Trophoblast cell (in vitro differentiated cells and primary cell): ENCODE measurements around the gene TEX2.
"Not testable (repeated sequence)": the region's sequence is repeated elsewhere in the genome, so short reads cannot be mapped to it uniquely, and the experiment has no call there.

Experiments
- DNase-seq, 2 donors: peaks; one replicate each; pipeline ENCODE4 v3.0.0-alpha.2; 2016
- H2AFZ ChIP-seq: 2 replicates; pipeline ENCODE4 v1.6.1; 2013; ENCODE audit warnings: low read length, moderate library complexity, mild to moderate bottlenecking; ENCODE audit not compliant: insufficient read depth, poor library complexity
- H2AK5ac ChIP-seq: 2 replicates; pipeline ENCODE4 v1.6.1; 2013; ENCODE audit warnings: mild to moderate bottlenecking, low read length
- H2BK120ac ChIP-seq: 2 replicates; pipeline ENCODE4 v1.6.1; 2013; ENCODE audit warnings: low read length, mild to moderate bottlenecking, moderate library complexity; ENCODE audit not compliant: insufficient read depth, poor library complexity
- H2BK12ac ChIP-seq: 2 replicates; pipeline ENCODE4 v1.6.1; 2013; ENCODE audit warnings: mild to moderate bottlenecking, low read length, moderate library complexity
- H2BK5ac ChIP-seq: 2 replicates; pipeline ENCODE4 v1.6.1; 2013; ENCODE audit warnings: low read length, low read depth, moderate library complexity, mild to moderate bottlenecking; ENCODE audit not compliant: poor library complexity
- H3K14ac ChIP-seq: 2 replicates; pipeline ENCODE4 v1.6.1; 2013; ENCODE audit warnings: mild to moderate bottlenecking, low read length
- H3K18ac ChIP-seq: 2 replicates; pipeline ENCODE4 v1.6.1; 2013; ENCODE audit warnings: mild to moderate bottlenecking, low read length
- H3K23ac ChIP-seq: 2 replicates; pipeline ENCODE4 v1.6.1; 2013; ENCODE audit warnings: low read length
- H3K27ac ChIP-seq: 2 replicates; pipeline ENCODE4 v1.5.1; 2013; ENCODE audit warnings: low read depth, mild to moderate bottlenecking, inconsistent platforms, low read length, moderate library complexity
- H3K27me3 ChIP-seq: 2 replicates; pipeline ENCODE4 v1.6.1; 2013; ENCODE audit warnings: inconsistent platforms, mild to moderate bottlenecking, low read length, moderate library complexity; ENCODE audit not compliant: insufficient read depth
- H3K36me3 ChIP-seq, 2 experiments: 1 replicate in 1 of 2; 2 replicates in 1 of 2; pipeline ENCODE4 v1.6.1; 2013; ENCODE audit warnings: low read length in 2 of 2, mild to moderate bottlenecking in 2 of 2, moderate library complexity in 1 of 2; ENCODE audit not compliant: insufficient read depth in 2 of 2, control insufficient read depth in 1 of 2
- H3K4ac ChIP-seq: 2 replicates; pipeline ENCODE4 v1.6.1; 2013; ENCODE audit warnings: low read depth, mild to moderate bottlenecking, low read length, moderate library complexity
- H3K4me1 ChIP-seq, 2 experiments: 1 replicate in 1 of 2; 2 replicates in 1 of 2; pipeline ENCODE4 v1.6.1; 2013; ENCODE audit warnings: low read length in 2 of 2, mild to moderate bottlenecking in 2 of 2, moderate library complexity in 1 of 2; ENCODE audit not compliant: insufficient read depth in 2 of 2, control insufficient read depth in 1 of 2
- H3K4me2 ChIP-seq: 2 replicates; pipeline ENCODE4 v1.6.1; 2013; ENCODE audit warnings: inconsistent platforms, mild to moderate bottlenecking, low read length, moderate library complexity
- H3K4me3 ChIP-seq: 2 replicates; pipeline ENCODE4 v1.5.1; 2013; ENCODE audit warnings: mild to moderate bottlenecking, low read depth, low read length, inconsistent platforms
- H3K79me1 ChIP-seq: one replicate; pipeline ENCODE4 v1.6.1; 2013; ENCODE audit warnings: low read length
- H3K79me2 ChIP-seq: 2 replicates; pipeline ENCODE4 v1.6.1; 2013; ENCODE audit warnings: low read length, mild to moderate bottlenecking; ENCODE audit not compliant: control insufficient read depth, insufficient read depth, poor library complexity
- H3K9ac ChIP-seq: 2 replicates; pipeline ENCODE4 v1.6.1; 2013; ENCODE audit warnings: mild to moderate bottlenecking, low read length
- H3K9me3 ChIP-seq: 2 replicates; pipeline ENCODE4 v1.6.1; 2013; ENCODE audit warnings: low read depth, mild to moderate bottlenecking, control low read depth, inconsistent platforms, low read length; ENCODE audit not compliant: insufficient read depth
- H4K12ac ChIP-seq: 2 replicates; pipeline ENCODE4 v1.6.1; 2013; ENCODE audit warnings: low read depth, mild to moderate bottlenecking, low read length, moderate library complexity
- H4K8ac ChIP-seq: 2 replicates; pipeline ENCODE4 v1.6.1; 2013; ENCODE audit warnings: low read depth, mild to moderate bottlenecking, low read length, moderate library complexity
- H4K91ac ChIP-seq: one replicate; pipeline ENCODE4 v1.6.1; 2013; ENCODE audit warnings: low read depth, mild to moderate bottlenecking, low read length, moderate library complexity
- WGBS: extraction: QIAGEN DNeasy Blood & Tissue Kit; methylation state at CpG from one replicate; pipeline ENCODE4 v1.1.7; 2013; ENCODE audit warnings: missing lambda C conversion rate; ENCODE audit not compliant: insufficient read length, insufficient coverage; ENCODE audit errors: extremely low coverage; 5-methylcytosine and 5-hydroxymethylcytosine counted together

The TEX2 gene

DNA sequence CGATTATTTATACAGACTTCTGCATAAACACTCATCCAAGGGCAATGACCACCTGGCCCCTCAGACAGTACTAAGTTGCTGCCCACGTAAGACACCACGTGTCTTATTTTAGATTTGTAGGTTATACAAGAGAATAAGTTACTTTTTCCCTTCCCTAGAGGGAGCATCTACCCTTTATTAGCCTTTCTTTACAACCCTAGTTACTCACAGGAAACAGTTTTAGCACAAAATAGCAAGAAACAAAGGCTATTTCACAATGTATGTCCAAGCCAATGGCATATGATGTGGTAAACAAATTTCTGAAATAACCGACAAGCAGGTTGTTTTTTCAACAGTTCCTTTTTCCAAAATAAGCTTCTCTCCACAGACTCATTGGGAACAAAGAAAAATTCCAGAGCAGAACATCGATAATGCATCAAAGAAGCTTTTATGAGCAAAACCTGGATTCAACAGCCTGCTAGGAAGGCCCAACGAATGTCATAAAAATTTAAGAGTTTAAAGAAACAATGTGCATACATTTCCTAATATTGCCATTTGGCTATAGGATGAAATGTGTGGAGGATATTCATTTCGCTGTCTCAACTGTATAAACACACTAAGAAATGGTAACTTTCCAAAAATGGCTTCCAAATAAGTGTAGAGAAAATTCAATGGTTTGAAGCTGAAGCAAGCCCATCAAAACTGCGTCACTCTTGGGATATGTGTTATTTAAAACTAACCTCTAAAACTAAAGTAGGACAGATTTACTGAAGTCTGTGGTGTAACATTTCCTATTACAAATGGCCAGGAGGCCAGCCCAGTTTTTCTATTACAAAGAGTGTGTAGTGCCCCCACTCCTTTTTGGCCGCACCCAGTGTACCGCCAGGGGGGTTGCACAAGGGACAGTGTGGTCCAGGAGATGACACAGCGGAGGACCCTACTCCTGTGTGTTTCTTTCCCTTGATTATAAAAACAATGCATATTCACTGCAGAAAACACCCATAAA is 82.7 kb downstream of the TEX2 start:
- no peak overlapping the region for H3K27ac ChIP-seq
- no peaks in the 10 kb centered on the region for H3K79me2 ChIP-seq
- no peak overlapping the region for H2AK5ac ChIP-seq
- H3K27me3 ChIP-seq, result no peaks in the 10 kb centered on the region
- DNase-seq, result no peak
- no peak overlapping the region for H3K9ac ChIP-seq
- H2BK5ac ChIP-seq, result no peak overlapping the region
- peaks cover 5% of the 10 kb centered on the region for H3K9me3 ChIP-seq
- H4K12ac ChIP-seq, result no peak overlapping the region
- no peak overlapping the region for H4K8ac ChIP-seq
- peaks cover 24 to 34% of the 10 kb centered on the region in 2 experiments for H3K36me3 ChIP-seq
- no peak overlapping the region for H2BK120ac ChIP-seq
- no peak overlapping the region for H4K91ac ChIP-seq
- no peak overlapping the region for H3K4me2 ChIP-seq
- no peak overlapping the region for H3K18ac ChIP-seq
- no peak overlapping the region for H3K4ac ChIP-seq
- H3K14ac ChIP-seq, result no peak overlapping the region
- H2BK12ac ChIP-seq, result no peak overlapping the region
- no peak overlapping the region for H3K23ac ChIP-seq
- no peak overlapping the region for H3K4me3 ChIP-seq
- H3K79me1 ChIP-seq, result no peaks in the 10 kb centered on the region
- H2AFZ ChIP-seq, result no peak overlapping the region
- no peaks in the 10 kb centered on the region for H3K4me1 ChIP-seq
- no CpG with 5 or more reads among the region's 11 CpGs for WGBS

DNA sequence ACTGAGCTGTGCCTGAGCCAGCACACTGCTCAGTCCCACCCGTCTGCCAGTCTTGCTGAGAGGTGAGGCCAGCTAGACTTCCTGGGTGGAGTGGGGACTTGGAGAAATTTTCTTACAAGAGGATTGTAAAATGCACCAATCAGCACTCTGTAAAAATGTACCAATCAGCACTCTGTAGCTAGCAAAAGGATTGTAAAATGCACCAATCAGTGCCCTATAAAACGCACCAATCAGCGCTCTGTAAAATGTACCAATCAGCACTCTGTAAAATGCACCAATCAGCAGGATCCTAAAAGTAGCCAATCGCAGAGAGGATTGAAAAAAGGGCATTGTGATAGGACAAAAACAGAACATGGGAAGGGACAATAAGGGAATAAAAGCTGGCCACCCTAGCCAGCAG is 84.0 kb downstream of the TEX2 start:
- no CpG with 5 or more reads among the region's 4 CpGs for WGBS
- not testable (repeated sequence) for H4K91ac ChIP-seq, H2BK5ac ChIP-seq, H3K79me1 ChIP-seq, H4K8ac ChIP-seq, H2BK120ac ChIP-seq, H3K9me3 ChIP-seq, H3K79me2 ChIP-seq, H3K4me3 ChIP-seq, H2AK5ac ChIP-seq, DNase-seq, H2BK12ac ChIP-seq, H2AFZ ChIP-seq, H3K4me1 ChIP-seq, H3K4me2 ChIP-seq, H3K27me3 ChIP-seq, H3K4ac ChIP-seq, H4K12ac ChIP-seq, H3K23ac ChIP-seq, H3K27ac ChIP-seq, H3K18ac ChIP-seq, H3K9ac ChIP-seq, H3K14ac ChIP-seq
- H3K36me3 ChIP-seq, result peaks cover 25 to 45% of the 10 kb centered on the region in 2 experiments

DNA sequence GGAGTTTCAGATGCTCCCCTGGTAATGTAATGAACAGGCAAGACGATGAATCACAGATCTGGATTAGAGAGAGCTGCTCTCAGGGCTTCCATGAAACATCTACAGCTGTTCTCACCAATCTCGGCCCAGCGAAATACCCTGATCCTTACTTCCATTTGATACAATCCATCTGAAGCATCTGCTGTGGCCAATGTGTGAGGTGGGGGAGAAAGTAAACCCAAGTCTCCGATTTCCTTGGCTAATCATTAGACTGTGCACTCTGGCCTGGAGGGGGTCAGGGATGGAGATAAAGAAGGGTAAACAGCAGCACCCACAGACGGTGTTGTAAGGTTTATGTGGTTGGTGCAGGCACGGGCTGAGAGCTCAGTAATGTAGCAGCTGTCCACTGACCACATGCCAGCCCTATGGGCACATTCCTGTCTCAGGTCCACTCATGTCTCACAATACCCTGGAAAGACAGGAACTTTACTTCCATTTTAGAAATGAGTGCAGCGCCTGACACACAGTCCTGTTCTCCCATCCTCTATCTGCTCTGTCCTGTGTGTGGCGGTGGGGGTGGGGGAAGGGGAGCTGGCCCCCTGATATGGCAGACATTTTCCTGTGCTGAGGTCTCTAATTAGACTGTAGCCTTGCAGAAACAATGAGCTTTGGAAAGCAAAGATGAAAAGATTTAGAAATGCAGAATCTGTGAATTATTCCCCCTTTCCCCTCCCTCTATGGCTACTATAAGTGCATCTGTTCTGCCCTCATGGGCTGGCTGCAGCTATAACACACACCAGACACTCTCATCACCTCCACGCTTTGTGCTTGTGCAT is 84.8 kb downstream of the TEX2 start:
- no peak overlapping the region for H2AFZ ChIP-seq
- WGBS, result no CpG with 5 or more reads among the region's 9 CpGs
- H4K12ac ChIP-seq, result no peak overlapping the region
- no peaks in the 10 kb centered on the region for H3K27me3 ChIP-seq
- no peak overlapping the region for H4K8ac ChIP-seq
- no peak for DNase-seq
- no peaks in the 10 kb centered on the region for H3K4me1 ChIP-seq
- H3K79me2 ChIP-seq, result no peaks in the 10 kb centered on the region
- H3K14ac ChIP-seq, result no peak overlapping the region
- no peak overlapping the region for H2BK5ac ChIP-seq
- H2AK5ac ChIP-seq, result no peak overlapping the region
- H2BK120ac ChIP-seq, result no peak overlapping the region
- peak overlapping the region; percentile 25 for H3K9ac ChIP-seq
- H3K36me3 ChIP-seq, result peaks cover 29 to 49% of the 10 kb centered on the region in 2 experiments
- peaks cover 5% of the 10 kb centered on the region for H3K9me3 ChIP-seq
- no peak overlapping the region for H3K4me2 ChIP-seq
- no peaks in the 10 kb centered on the region for H3K79me1 ChIP-seq
- no peak overlapping the region for H3K4ac ChIP-seq
- no peak overlapping the region for H2BK12ac ChIP-seq
- no peak overlapping the region for H3K23ac ChIP-seq
- H3K4me3 ChIP-seq, result no peak overlapping the region
- no peak overlapping the region for H3K27ac ChIP-seq
- H3K18ac ChIP-seq, result no peak overlapping the region
- H4K91ac ChIP-seq, result no peak overlapping the region

GRCh38 chr17:64177311-64178010 is 85.6 kb downstream of the TEX2 start:
- H4K91ac ChIP-seq, result no peak overlapping the region
- H2BK12ac ChIP-seq, result no peak overlapping the region
- no peak overlapping the region for H4K8ac ChIP-seq
- peaks cover 27 to 49% of the 10 kb centered on the region in 2 experiments for H3K36me3 ChIP-seq
- H3K4me3 ChIP-seq, result no peak overlapping the region
- H4K12ac ChIP-seq, result no peak overlapping the region
- no peak overlapping the region for H3K4ac ChIP-seq
- no peak overlapping the region for H3K18ac ChIP-seq
- no peaks in the 10 kb centered on the region for H3K79me1 ChIP-seq
- no peaks in the 10 kb centered on the region for H3K27me3 ChIP-seq
- no peak overlapping the region for H3K4me2 ChIP-seq
- DNase-seq, result no peak
- peaks cover 5% of the 10 kb centered on the region for H3K9me3 ChIP-seq
- WGBS, result no CpG with 5 or more reads among the region's 7 CpGs
- no peak overlapping the region for H2BK5ac ChIP-seq
- H2AK5ac ChIP-seq, result no peak overlapping the region
- H2BK120ac ChIP-seq, result no peak overlapping the region
- H3K4me1 ChIP-seq, result no peaks in the 10 kb centered on the region
- H3K27ac ChIP-seq, result no peak overlapping the region
- no peak overlapping the region for H2AFZ ChIP-seq
- no peak overlapping the region for H3K9ac ChIP-seq
- H3K14ac ChIP-seq, result no peak overlapping the region
- H3K23ac ChIP-seq, result no peak overlapping the region
- no peaks in the 10 kb centered on the region for H3K79me2 ChIP-seq
